Measurements from ENCODE around the gene CNKSR2.

Gene CNKSR2

DNA sequence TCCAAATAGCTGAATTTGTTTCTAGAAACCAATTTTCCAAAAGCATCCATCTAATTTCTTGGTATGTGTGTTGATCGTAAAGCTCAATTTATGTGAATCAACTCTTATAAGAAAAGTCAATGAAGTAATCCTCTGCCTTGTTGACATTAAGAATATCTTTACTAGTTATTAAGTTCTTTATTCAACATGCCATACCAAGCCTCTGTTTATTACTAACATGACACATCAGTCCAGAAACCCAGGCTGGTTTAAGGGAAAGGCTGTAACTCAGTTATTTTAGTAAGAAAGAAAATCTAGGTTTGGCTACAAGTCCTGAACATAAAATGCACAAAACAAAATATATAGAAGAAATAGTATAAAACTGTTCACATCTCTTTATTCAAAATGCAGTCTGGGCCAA lies 235.9 kb downstream of the CNKSR2 start:
- no peak for DNase-seq (ENCODE audit: low spot score)

DNA sequence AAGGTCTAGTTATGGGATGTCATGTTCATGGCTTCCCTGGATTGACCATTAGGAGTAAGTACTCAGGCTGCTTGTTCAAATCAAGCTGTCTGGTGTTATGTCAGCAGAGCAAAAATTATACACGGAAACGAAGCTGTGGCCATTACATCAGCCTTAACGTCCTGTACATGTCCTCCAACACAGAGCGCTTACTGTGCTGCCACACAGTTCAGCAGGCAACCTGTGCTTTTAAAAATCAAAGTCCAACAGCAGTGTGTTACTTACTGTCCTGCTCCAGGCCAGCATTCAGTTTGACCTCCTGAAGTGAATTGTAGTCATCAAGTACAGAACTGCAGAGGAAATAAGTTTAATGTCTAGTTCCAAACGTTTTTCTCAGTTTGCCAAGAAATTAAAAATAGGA lies 237.9 kb downstream of the CNKSR2 start:
- no peak for DNase-seq (ENCODE audit: low spot score)

DNA sequence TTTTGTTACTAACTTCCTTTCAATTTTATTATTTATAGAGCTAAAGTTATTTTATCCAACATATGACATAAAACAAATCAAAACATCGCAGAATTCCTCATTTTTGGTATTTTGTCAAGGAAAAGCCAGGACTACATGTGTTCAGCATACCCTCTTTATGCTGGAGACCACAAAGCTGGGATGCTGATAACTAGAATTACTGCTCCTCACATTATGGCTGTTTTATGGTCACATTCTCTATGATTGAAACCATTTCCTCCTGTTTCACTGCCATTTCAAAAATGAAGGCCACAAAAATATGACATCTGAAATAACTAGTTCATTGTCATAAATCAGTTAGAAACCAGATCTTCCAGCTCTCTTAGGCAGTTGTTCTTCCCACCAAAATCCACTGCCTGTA lies 242.2 kb downstream of the CNKSR2 start:
- DNase-seq (ENCODE audit: low spot score) = no peak

DNA sequence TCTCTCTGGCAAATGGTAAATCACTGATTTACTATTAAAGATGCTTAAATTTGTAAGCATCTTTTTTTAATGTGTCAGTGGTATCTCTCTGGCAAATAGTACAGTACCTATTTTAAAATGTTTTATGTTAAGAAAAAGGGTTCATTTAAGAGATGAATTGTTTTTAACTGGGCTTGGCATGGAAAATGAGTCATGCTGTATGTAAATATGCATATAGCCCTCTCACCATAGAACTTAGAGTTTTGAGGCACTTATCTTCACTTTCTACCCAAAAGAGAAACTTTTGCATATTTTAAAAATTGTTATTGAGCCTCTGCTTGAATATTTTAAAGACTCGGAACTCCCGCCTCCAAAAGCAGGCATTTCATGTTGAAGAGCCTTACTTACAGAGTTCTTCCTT lies 246.0 kb downstream of the CNKSR2 start:
- DNase-seq (ENCODE audit: low spot score) = no peak

DNA sequence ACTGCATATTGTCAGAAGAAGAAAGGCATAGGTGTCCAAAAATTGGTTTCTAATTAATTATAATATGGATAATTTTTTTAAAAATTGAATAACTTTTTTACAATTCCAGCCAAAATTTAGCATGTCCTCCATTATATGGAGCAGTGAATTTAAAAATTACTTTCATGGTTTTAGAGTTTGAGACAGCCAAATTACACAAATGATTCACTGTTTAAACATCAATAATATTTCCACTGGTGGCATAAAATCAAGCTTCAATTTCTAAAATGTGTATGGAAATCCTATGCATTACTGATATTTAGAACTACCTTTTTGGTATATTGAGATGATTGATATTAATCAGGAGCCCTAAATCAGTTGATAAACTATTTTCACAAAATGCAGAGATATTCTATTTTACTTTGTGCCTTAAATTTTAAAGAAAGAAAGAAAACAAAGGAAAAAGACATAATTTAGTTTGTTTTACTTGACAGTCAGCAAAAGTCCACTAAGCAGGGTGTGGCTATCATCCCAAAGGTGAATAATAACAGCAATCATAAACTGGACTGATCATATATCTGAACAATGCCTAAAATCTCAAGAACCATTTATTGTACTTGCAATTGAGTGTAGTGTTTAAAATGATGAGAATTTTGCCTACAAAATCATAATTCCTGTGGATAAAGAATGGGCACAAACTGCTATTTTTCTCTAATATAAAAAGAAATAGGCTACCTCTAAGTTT lies 249.7 kb downstream of the CNKSR2 start:
- no peak for DNase-seq (ENCODE audit: low spot score)

DNA sequence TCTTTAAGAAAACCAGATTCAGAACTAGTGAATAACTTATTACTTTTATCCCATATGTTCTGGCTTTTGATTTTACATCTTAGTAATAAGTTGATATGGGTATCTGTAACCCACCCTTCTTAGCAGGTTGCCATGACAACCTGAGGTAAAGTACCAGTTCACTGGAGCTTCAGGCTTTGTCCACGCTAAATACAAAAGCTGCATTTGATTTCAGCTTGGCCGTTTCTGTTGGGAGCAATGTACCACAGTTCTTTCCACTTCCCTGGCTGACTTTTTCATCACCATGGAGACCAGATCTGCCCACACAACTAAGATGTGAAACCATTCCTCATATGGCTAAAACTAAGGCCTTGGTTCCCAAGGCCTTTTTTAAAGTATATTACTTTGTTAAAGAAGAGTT lies 257.8 kb downstream of the CNKSR2 start:
- DNase-seq (ENCODE audit: low spot score) = no peak

DNA sequence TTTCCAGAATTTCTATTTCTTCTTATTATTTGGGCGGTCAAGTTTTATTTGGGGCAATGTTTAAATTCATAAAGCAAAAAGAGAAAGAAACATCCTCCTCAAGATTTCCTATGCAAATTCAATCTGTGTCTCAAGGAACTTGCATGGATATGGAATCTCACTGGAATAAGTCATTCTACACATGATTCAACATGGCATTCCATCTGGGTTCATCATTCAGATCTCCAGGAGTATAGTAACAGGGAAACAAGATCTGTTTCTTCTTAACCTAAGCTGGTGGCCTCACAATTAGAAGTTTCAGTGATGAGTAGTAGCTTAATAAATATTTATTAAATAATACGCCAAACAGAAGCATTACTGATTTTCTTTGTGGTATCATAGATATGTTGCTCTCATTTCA lies 264.1 kb downstream of the CNKSR2 start:
- DNase-seq (ENCODE audit: low spot score) = no peak

DNA sequence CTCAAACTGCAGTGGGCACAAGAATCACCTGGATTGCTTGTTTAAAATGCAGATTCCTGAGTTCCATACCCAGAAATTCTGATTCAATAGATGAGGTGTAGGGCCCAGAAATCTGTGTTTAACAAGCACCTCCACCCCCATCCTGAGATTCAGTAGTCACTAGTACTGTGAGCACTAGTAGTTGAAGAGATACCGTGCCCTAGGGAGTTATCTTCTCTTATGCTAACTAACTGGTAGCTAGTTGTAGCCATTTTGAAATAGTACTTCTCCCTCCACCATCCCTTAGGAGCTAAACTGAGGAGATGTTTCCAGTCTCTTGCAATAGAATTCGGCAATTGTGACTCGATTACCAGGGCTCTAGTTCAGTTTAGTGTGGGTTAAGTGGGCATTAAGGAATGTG lies 265.6 kb downstream of the CNKSR2 start:
- no peak for DNase-seq (ENCODE audit: low spot score)

DNA sequence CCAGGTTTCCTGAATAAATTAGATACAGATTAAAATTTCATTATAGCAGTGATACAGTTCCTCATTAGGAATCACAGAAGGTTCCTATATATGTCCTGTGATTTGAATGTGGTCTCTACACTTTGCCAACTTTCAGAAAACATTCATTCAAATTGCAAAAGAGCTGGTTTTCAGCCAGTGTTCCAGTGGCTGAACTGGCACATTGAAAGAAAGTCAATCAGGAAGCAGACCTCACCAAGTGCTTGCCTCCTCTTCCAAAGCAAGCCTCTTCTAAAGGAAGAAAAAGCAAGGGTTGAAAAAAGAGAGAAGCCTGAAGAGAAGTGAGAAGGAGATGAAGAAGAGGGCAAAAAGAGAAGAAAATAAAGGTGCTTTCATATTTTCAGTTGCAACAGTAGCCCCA lies 271.2 kb downstream of the CNKSR2 start:
- DNase-seq (ENCODE audit: low spot score) = no peak

DNA sequence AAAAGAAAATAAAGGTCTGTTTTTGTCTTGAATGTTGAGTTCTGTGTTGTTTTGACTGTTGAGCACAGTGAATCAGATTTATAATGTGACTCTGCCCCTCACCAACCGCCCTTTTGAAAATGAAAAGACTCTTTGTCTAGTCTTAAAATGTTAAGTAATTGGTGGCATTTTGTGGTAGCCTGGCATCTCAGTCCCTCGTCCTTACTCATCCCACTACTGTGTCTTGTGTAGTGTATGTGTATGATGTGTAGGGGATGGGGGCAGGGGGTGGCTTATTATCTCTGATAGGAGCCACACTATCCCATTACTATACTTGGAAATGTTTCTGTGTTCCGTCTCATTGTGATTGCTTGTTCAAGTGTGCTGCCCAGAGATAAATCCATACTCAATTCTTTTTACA lies 271.7 kb downstream of the CNKSR2 start:
- no peak for DNase-seq (ENCODE audit: low spot score)

DNA sequence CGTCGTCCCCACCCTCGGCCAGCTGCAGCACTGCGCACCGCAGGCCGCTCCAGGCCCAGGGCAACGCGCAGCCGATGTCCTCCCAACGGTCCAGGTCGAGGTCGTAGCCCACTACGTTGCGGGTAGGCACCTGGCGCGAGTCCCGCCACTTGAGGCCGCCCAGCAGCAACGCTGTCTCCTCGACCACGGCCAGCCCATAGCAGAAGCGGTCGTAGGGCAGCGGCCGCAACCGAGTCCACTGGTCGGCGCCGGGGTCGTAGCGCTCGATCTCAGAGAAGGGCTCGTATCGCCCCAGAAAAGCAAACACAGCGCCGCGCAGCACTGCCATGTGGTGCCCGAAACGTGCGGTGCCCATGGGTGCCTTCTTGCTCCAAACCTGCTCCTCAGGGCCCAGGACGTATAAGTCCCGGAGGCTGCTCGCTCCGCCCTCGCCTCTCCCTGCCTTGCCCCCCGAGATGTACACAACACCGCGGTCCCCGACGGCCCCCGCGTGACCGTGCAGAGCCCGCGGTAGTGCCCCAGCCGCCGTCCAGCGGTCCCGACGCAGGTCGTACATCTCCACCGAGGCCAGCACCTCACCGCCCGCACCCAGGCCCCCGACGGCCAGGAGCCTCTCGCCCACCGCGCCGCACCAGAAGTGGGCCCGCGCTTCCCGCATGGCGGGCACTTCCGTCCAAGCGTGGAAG lies 281.8 kb downstream of the CNKSR2 start:
- DNase-seq (ENCODE audit: low spot score) = no peak

DNA sequence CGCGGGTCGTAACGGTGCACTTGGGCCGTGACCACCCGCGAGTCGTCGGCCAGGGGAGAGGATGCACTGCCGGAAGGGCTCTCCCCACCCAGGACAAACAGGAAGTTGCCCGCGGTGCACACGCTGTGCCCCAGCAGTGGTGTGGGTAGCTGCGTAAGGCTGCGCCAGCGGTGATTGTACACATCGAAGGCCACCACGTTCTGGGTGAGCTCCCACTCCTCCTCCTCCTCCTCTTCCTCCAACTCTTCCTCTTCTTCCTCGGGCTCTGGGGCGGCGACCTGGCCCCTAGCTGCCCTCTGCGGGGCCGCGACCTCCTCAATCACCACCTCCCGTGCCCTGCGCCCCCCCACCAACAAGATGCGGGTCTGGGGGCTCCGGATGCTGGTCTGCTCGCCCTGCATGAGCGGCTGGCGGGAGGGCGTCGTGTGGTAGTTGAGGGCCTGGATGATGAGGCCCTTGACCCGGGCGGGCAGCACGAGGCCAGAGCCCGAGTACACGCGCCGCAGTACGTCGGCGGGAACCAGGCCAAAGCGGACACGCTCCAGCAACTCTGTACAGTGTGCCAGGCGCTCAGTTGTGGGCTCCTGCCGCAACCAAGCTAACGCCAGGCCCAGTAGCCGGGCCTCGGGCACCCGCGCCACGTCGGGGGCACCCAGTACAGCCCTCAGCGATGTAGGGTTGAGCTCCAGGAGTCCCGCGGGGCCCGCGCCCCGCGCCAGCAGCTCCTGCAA lies 282.5 kb downstream of the CNKSR2 start:
- DNase-seq (ENCODE audit: low spot score) = no peak

DNA sequence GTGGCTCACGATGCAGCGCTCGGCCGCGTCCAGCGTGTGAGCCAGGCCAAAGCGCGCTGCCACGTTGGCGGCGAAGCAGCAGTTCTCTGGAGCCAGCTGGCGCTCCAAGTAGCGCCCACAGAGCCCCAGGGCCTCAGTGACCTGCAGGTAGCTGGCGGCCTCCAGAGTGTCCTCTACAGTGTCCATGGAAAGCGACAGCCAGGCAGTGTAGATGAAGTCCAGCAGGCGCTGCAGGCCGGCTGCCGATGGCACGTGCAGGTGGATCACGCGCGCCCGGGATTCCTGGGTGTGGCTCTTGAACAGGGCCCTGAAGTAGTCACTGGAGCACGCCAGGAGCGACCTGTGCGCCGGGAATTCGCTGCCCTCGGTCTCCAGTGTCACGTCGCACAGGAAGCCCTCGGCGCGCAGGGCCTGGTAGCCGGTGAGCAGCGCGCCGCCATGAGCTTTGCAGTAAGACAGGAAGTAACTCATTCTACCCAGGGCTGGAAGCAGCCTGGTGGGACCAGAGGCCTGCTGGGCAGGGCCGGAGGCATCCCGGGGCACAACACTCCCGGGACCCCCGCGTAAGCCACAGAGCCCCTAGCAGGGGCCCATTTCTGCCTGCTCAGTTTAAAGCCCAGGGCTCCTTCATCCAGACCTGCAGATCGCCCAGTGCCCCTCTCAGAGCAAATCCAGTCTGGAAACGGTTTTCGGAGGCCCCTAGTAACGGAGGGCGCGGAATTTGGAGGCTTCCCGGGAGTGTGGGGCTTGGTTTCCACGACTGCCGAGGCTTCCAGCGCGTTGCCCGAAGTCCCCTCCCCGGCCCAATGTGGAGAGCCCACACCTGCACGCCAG lies 283.3 kb downstream of the CNKSR2 start:
- no peak for DNase-seq (ENCODE audit: low spot score)

DNA sequence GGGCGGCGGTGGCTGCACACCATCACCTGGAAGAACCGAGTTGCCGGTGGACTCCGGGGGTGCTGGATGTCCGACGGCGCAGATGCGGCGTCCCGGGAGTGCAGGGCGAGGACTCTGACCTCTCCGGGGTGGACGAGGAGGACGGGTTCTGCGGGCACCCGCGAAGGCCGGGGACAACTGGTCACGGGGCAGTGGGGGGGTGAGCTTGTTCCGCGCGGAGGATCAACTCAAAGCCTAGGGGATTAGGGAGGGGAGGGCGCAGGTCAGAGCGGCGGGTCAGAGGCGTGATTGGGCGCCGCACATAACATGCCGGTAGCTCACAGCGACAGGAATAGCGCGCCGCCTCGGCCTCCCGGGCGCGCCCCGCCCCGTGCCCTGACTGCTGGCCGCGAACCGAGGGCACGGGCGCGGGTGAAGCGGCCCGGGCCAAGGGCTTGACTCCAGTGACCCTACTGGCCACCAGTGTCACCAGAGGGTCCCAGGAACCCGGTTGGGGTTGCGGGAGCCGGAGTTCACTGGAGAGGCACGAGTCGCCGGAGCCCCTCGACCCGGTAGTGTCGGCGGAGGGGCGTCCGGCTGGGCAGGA lies 284.0 kb downstream of the CNKSR2 start, which contains the start of gene KLHL34:
Gene KLHL34 (minus strand): TSS at position 179 of the 586 bp plus-strand sequence. CDS start 542 bp downstream, outside the sequence.
- no peak for DNase-seq (ENCODE audit: low spot score)

DNA sequence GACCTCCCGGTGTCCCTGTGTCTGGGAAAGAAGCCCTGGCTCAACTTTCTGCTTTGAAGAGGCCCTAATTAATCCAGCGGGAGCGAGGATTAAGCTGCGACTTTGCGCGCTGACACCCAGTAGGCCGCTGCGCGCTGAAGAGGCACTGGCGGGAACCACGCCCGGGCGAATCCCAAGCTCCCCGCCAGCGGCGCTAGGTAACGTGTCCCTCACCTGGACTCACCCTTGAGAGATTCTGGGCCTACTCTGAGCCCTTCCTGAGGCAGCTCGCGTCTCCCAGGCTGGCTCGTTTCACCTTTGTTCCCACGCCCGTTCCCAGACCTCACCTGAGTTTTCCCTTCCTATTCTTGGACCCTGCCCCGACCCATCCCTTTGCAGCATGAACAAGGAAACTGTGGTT lies 284.5 kb downstream of the CNKSR2 start:
- DNase-seq (ENCODE audit: low spot score) = no peak

DNA sequence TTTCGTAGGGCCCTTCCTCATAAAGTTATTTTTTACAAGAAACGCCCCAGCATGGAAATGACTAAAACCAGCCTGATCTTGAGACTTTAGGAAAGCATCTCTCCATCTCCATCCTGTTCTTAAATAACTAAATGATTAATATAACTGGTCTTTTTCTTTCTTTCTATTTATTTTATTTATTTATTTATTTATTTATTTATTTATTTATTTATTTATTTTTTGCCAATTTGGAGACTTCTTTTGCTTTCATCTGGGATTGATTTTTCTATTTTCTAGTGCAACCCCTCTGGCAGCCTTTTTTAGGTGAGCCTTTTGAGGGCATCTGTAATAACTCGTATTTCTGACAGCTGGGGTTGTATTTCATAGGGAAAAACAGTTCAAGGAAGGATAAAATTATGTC lies 285.1 kb downstream of the CNKSR2 start:
- no peak for DNase-seq (ENCODE audit: low spot score)

DNA sequence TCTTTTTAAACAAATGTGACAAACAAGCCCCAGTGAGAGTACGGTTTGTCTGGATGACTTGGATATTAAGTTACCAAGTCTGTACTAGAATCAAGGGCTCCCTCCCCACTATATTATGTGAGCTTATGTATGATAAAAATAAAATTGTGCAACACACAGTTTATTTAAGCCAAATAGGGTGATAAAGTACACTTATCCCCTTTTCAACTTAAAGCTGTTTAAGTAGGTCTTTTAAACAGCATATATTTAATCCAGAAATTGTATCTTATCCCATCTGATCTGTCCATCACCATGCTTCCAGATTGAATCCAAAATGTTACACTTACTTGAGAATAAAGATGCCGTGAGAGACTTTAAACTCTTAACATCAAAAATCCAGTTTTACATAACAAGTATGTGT lies 285.9 kb downstream of the CNKSR2 start:
- no peak for DNase-seq (ENCODE audit: low spot score)

DNA sequence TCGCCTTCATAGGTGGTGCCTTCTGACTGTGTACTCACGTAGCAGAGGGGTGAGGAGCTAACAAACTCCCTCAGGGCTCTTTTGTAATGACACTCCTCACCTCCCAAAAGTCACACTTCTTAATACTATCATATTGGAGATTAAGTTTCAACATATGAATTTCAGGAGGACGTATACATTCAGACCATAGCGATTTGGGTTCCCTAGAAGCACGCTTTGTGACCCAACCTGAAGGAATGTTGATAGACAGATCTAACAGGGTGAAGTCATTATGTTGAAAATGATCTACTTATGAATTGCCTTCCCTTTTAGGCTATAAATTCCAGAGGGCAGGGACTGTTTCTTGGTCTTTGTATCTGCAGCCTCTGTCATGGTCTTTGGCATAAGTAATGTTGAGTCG lies 287.1 kb downstream of the CNKSR2 start:
- no peak for DNase-seq (ENCODE audit: low spot score)

DNA sequence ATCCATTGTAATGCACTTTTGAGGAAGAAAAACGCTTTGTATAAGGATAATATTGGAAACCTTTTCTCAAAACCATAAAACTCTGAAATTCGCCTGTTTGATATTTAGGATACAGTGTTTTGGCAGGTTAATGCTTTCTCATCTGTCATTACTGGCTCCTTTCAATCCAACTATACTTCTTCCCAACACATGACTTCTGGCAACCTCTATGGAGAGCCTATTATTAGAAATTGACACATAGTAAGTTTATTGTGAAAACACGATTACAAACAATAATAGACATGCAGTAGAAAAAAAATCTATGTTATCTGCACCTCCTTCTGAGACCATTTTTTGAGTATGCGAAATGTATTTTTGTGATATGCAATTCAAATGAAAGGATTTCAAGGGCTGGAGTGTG lies 288.5 kb downstream of the CNKSR2 start:
- no peak for DNase-seq (ENCODE audit: low spot score)

DNA sequence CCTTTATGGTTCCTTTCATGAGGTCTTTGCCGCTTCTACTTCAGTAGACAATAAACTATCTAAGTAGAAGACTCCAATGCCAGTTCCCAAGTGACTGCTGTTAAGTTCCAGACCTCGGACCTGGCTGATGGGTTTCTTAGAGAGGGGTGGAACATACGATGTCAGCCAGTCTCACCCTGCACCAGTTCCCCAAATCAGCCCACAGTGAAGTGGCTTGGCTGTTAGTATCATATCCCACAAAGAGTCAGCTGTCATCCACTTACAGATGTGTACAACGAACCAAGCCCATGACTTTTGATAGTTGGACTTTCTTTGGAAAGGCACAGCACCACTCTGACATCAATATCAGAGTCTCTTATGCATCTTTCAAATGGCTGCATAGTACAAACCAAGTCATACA lies 292.0 kb downstream of the CNKSR2 start:
- DNase-seq (ENCODE audit: low spot score) = no peak

DNA sequence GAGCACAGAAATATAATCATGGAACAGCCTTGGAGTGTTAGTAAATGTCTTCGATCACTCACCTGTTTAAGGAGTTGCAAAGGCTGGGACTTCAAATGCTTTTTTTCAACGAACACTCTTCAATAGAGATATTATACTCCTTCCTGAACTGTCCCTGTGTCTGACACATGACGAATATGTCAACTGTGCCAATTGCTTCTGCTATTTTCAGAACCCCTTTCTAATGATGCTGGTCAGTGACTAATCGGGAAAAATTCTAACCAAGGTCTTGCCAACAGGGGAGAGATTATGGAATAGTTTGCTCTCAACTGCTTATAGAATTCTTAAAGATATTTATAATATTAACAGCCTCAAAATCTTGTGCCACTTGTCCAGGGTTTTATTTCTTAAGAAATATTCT lies 292.5 kb downstream of the CNKSR2 start:
- DNase-seq (ENCODE audit: low spot score) = no peak
